SH-SY5Y (cell line): ENCODE data around the gene NUMA1.

Source experiments
- GATA2 ChIP-seq: IDR thresholded peaks from 2 replicates; pipeline ENCODE4 v1.6.1; 2011; ENCODE audit warnings: mild to moderate bottlenecking, low read depth, low read length
- GATA3 ChIP-seq: IDR thresholded peaks from 2 replicates; pipeline ENCODE4 v1.6.1; 2011; ENCODE audit warnings: low read depth, mild to moderate bottlenecking, low read length, moderate library complexity

DNA sequence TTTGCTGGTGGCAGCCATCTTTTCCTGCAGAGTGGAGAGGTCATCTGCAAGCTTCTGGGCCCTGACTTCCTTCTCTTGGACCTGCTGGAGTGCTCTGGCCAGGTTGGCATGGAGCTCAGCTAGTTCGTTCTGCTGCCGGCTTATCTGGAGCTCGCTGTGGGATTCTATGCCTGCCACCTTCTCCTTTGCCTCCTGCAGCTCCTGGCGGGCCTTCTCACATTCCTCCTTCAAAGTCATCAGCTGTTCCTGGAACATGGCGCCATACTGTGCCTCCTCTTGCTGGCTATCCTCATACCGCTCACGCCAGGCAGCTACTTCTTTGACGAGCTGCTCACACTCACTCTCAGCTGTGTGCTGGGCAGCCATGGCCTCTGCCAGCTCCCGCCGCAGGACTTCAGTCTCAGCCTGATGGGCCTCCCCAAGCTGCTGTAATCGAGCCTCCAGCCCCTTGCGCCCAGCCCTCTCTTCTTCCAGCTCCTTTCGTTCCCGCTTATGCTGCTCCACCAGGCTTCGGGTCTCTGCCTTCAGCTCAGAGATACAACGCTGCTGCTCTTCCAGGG, 65.5 kb downstream of the NUMA1 start:
- TF ChIP-seq GATA2 (no peak), GATA3 (no peak)
